Esophagus squamous epithelium (tissue), 5 donors: ENCODE results near the gene MSL1. TPM values are rescaled to one million over a fixed set of nuclear protein-coding genes. Genes with fewer than 3 reads are reported as not detected.

Experiments
- DNase-seq: peaks from one replicate; lab custom pipeline; 2025; lab: John Stamatoyannopoulos, UW
- H3K27ac ChIP-seq, 4 donors: fragments of 200-600 bp; sonication (generic); one replicate each; pipeline ENCODE4 v1.5.1; 2016 to 2019; ENCODE audit warnings: mild to moderate bottlenecking in 1 of 4
- H3K27me3 ChIP-seq, 4 donors: fragments of 200-600 bp; sonication (generic); 1 replicate in 3 of 4; 2 replicates in 1 of 4; pipeline versions ENCODE4 v1.5.1 to v1.6.0; 2017 to 2021; ENCODE audit warnings: antibody characterized with exemption in 1 of 4
- H3K36me3 ChIP-seq, 3 donors: fragments of 200-600 bp; sonication (generic); one replicate each; pipeline ENCODE4 v1.5.1; 2016 to 2019
- H3K4me1 ChIP-seq, 3 donors: fragments of 200-600 bp; sonication (generic); one replicate each; pipeline ENCODE4 v1.5.1; 2017 to 2019
- H3K4me3 ChIP-seq, 4 donors: fragments of 200-600 bp; sonication (generic); 1 replicate in 3 of 4; 2 replicates in 1 of 4; pipeline ENCODE4 v1.5.1; 2016 to 2019; ENCODE audit warnings: mild to moderate bottlenecking in 2 of 4, moderate library complexity in 1 of 4
- H3K9me3 ChIP-seq, 3 donors: fragments of 200-600 bp; sonication (generic); one replicate each; pipeline ENCODE4 v1.5.1; 2016 to 2019
- POLR2A ChIP-seq, 4 donors: fragments of 450-650 bp; IDR thresholded peaks; one replicate each; pipeline ENCODE4 v1.6.1; 2017; ENCODE audit warnings: antibody characterized with exemption in 4 of 4, mild to moderate bottlenecking in 4 of 4, moderate library complexity in 3 of 4
- WGBS, 2 donors: methylation state at CpG; one replicate each; pipeline ENCODE4 v1.1.5; 2018; 5-methylcytosine and 5-hydroxymethylcytosine counted together
- intact Hi-C: fragments of 100-400 bp; cut with DNase I; formaldehyde crosslinking; loops from one replicate; pipeline ENCODE4 v1.15.0; 2022
- total RNA-seq, 4 donors: library from RNA; depleted of rRNA; stranded (reverse); fragments of >200 nt; gene quantifications; one replicate each; pipeline ENCODE4 v1.1.0, GENCODE V29; 2016
- TF ChIP-seq, protein P1 (sequence below), 6 experiments: fragments of 450-650 bp in 4 of 6; fragments of 200-600 bp in 2 of 6; sonication (generic) in 2 of 6; IDR thresholded peaks; one replicate each; pipeline ENCODE4 v1.5.1; 2016 to 2019; ENCODE audit warnings: antibody characterized with exemption in 6 of 6, mild to moderate bottlenecking in 4 of 6, moderate library complexity in 4 of 6
- donor health status: DM: yes; HTN: yes; CAD: no.

The MSL1 gene
- total RNA-seq, 4 donors from 2014 or later = 41.5 to 59.9 (median 51.5) TPM

DNA sequence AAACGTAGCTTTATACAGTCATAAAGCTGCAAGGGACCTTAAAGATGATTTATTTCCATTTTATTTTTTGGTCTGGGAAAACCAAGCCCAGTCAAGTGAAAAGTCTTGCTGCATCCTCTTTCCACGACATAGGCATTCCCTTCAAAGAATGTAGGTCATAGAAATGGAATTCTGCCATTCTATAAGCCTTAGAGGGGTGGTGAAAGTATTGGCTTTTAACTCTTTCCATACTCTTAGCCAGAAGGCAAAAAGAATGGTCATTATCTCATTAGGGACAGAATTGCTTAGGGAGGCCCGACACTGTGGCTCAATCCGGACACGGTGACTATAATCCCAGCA lies 7.9 kb upstream of the MSL1 start:
- WGBS, 2 donors = 0 to 52% methylated on average over 2 to 5 of the region's 5 CpGs
- H3K4me3 ChIP-seq = peak overlapping the region in 3 of 4 donors; percentile 48 to 67 (median 48)

DNA sequence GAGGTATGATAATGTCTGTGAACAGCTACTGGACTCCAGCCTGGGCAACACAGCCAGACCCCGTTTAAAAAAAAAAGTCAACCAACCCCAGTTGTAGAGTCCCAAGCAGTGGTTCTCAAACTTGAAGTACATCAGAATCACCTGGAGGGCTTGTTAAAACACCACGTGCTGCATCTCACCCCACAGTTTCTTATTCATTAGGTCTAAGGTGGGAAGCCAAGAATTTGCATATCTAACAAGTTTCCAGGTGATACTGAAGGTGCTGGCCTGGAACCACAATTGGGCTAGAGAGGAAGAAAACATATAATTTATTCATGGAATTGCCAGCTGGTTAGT lies 6.7 kb upstream of the MSL1 start:
- WGBS, 2 donors = 47 to 83% methylated on average over 2 of the region's 2 CpGs
- no peaks in the 10 kb centered on the region for H3K27me3 ChIP-seq
- no peaks in the 10 kb centered on the region for H3K9me3 ChIP-seq
- intact Hi-C loops = loop anchor here (10.0 kb wide), 1 partner anchor 50 kb away; the partner anchor contains the start of gene THRA
- H3K27ac ChIP-seq = peak overlapping the region in 1 of 4 donors; percentile 99
- H3K4me3 ChIP-seq = no peak overlapping the region
- H3K36me3 ChIP-seq = no peaks in the 10 kb centered on the region
- no peak for DNase-seq
- TF ChIP-seq, protein P1, sequence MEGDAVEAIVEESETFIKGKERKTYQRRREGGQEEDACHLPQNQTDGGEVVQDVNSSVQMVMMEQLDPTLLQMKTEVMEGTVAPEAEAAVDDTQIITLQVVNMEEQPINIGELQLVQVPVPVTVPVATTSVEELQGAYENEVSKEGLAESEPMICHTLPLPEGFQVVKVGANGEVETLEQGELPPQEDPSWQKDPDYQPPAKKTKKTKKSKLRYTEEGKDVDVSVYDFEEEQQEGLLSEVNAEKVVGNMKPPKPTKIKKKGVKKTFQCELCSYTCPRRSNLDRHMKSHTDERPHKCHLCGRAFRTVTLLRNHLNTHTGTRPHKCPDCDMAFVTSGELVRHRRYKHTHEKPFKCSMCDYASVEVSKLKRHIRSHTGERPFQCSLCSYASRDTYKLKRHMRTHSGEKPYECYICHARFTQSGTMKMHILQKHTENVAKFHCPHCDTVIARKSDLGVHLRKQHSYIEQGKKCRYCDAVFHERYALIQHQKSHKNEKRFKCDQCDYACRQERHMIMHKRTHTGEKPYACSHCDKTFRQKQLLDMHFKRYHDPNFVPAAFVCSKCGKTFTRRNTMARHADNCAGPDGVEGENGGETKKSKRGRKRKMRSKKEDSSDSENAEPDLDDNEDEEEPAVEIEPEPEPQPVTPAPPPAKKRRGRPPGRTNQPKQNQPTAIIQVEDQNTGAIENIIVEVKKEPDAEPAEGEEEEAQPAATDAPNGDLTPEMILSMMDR (IDR thresholded peaks at IDR 0.05) = no peak
- no peak for TF ChIP-seq POLR2A (IDR thresholded peaks at IDR 0.05)
- H3K4me1 ChIP-seq = peaks cover 39 to 57% (median 41%) of the 10 kb centered on the region in 3 donors

More for the DNA sequence above, 7.9 kb upstream of the MSL1 start:
- no peak for DNase-seq
- Histone ChIP-seq H3K36me3 (no peaks in the 10 kb centered on the region), H3K27me3 (no peaks in the 10 kb centered on the region), H3K9me3 (no peaks in the 10 kb centered on the region), H3K27ac (peak overlapping the region; percentile 86 to 100 (median 96)), H3K4me1 (peaks cover 39 to 62% (median 53%) of the 10 kb centered on the region in 3 donors)
- TF ChIP-seq, protein P1 (IDR thresholded peaks at IDR 0.05) = no peak
- no peak for TF ChIP-seq POLR2A (IDR thresholded peaks at IDR 0.05)
- intact Hi-C loops = loop anchor here (5.0 to 10.0 kb wide), 2 partner anchors 49 to 53 kb away; partner anchors contain the start of gene THRA

DNA sequence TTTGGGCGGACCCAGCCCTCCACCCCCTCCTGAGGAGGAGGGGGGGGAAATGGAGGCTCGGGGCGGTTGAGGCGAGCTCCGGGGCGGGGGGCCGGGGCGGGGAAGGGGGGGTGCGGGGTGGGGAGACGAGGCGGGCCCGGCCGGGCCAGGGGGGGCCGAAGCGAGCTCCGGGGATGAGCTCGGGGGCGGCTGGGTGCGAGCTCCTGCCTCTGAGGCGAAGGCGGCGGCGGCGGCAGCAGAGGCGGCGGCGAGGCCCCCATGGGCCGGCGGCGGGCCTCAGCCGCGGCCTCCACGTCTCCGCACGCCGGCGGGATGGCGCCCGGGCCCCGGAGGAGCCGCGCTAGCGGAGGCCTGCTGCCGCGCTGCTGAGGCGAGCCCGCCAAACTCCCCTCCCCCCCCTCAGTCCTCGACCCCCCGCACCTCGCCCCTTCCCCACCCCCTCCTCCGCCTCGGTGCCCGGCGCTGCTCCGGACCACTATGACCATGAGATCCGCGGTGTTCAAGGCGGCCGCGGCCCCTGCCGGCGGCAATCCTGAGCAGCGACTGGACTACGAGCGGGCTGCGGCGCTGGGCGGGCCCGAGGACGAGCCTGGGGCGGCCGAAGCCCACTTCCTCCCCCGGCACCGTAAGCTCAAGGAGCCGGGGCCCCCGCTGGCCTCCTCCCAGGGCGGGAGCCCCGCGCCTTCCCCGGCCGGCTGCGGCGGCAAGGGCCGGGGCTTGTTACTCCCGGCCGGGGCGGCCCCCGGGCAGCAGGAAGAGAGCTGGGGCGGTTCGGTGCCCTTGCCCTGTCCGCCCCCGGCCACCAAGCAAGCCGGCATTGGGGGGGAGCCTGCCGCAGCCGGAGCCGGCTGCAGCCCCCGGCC lies 596 bp downstream of the MSL1 start:
- Histone ChIP-seq H3K27ac (peak overlapping the region; percentile 94 to 100 (median 98)), H3K4me1 (peaks cover 7 to 49% (median 19%) of the 10 kb centered on the region in 3 donors), H3K36me3 (peaks cover 3 to 21% (median 4%) of the 10 kb centered on the region in 3 donors), H3K27me3 (no peaks in the 10 kb centered on the region), H3K4me3 (peak overlapping the region; percentile 76 to 96 (median 86)), H3K9me3 (no peaks in the 10 kb centered on the region)
- TF ChIP-seq, protein P1 (IDR thresholded peaks at IDR 0.05) = no peak
- no peak for TF ChIP-seq POLR2A (IDR thresholded peaks at IDR 0.05)
- 0% methylated on average over 22 of the region's 97 CpGs; no CpG with 5 or more reads in 1 of the 2 donors for WGBS, 2 donors
- no peak for DNase-seq
- intact Hi-C loops = no loop called here

DNA sequence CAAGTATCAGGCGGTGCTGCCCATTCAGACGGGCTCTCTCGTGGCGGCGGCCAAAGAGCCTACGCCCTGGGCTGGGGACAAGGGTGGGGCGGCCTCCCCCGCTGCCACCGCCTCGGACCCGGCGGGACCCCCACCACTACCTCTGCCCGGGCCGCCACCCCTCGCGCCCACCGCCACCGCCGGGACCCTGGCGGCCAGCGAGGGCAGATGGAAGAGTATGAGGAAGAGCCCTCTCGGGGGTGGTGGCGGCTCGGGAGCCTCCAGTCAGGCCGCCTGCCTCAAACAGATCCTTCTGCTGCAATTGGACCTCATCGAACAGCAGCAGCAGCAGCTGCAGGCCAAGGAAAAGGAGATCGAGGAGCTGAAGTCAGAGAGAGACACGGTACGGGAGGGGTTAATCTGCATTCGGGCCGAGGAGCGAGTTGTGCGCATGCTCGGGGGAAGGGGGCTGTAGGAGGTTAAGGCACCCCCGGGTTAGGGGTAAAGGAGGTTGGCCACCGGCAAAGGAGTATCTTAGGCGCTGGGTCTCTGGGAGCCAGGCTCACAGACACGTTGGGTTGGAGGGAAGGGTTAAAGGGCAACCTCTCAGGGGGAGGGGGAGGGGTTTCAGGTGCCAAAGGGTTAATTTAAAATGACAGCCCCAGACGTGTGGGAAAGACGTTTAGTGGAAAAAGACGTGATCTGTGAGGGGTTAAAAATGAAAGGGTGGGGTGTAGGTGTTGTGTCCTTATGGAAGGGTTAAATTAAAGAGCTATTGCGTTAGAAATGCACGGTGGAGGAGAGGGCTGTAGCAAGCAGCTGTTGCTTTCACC lies 1.4 kb downstream of the MSL1 start:
- no peak for DNase-seq
- intact Hi-C loops = no loop called here
- 0 to 1% methylated on average over 21 of the region's 43 CpGs for WGBS, 2 donors
- H3K27ac ChIP-seq = peak overlapping the region; percentile 94 to 100 (median 98)
- H3K36me3 ChIP-seq = peaks cover 3 to 29% (median 4%) of the 10 kb centered on the region in 3 donors
- H3K9me3 ChIP-seq = no peaks in the 10 kb centered on the region
- H3K4me3 ChIP-seq = peak overlapping the region; percentile 76 to 96 (median 86)
- H3K4me1 ChIP-seq = peaks cover 7 to 49% (median 19%) of the 10 kb centered on the region in 3 donors
- no peak for TF ChIP-seq POLR2A (IDR thresholded peaks at IDR 0.05)
- TF ChIP-seq, protein P1 (IDR thresholded peaks at IDR 0.05) = peak in 2 of 6 experiments; percentile 5 to 20
- no peaks in the 10 kb centered on the region for H3K27me3 ChIP-seq
